ENCODE results near the gene ROR1.

Gene ROR1

DNA sequence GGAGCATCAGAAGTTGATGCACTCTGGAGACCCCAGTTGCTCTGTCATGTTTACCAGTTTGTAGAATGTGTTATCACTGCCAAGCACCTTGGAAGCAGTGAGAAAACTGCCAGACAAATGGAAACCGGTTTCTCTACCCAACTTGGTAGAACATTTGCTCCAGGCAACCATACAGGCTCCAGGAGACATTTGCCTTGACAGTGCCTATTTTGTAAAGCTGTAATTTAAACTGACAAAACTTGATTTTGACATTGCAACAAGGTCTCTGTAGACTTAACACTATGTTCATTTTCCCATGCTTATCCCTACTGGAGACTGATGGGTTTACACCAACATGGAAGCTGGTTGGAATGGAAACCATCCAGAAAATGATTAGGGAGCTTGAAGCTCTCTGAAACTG lies 97.6 kb downstream of the ROR1 start (continued):
- TF ChIP-seq ZBTB11 (tag by site-specific recombination; conservative IDR thresholded peaks at IDR 0.05; ENCODE audit: low read depth) (no peak), ZSCAN18 (tag by site-specific recombination; IDR thresholded peaks at IDR 0.05) (no peak), ZSCAN16 (tag by site-specific recombination; IDR thresholded peaks at IDR 0.05) (no peak), ZBTB17 (tag by site-specific recombination; IDR thresholded peaks at IDR 0.05) (no peak)

DNA sequence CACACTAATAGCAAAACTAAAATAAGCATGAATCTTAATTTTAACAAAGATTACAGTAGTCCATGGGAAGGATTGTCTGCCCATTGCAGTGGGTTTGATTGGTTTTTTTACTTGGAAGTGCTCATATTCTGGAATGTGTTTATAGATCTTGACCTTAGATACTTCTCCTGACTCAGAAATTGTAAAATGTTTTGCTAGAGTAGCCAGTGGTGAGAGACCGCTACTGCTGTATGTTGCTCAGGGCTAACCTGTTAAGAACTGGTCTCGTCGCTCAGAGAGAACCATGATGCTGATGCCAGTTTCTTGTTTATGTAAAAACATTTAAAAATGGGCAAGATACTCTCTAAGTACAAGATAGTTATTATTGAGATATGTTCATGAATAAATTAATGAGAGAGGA lies 99.9 kb downstream of the ROR1 start:
- H3K4me3 ChIP-seq (ENCODE audit: low read depth, low read length) = no peak overlapping the region
- CTCF ChIA-PET = no interaction called here
- POLR2A ChIA-PET = no interaction called here
- no peak for TF ChIP-seq ZBTB6 (tag by site-specific recombination; IDR thresholded peaks at IDR 0.05)
- TF ChIP-seq ZNF701 (tag by site-specific recombination; IDR thresholded peaks at IDR 0.05) = no peak
- no peak for TF ChIP-seq ZNF157 (tag by site-specific recombination; IDR thresholded peaks at IDR 0.05)
- H3K9me3 ChIP-seq (ENCODE audit: control insufficient read depth, insufficient read depth, low read depth, low read length) = no peaks in the 10 kb centered on the region
- no peak overlapping the region for H3K27ac ChIP-seq (ENCODE audit: extremely low read depth, low read depth, low read length)
- no peaks in the 10 kb centered on the region for H3K36me3 ChIP-seq (ENCODE audit: control insufficient read depth in 2 of 2, insufficient read depth in 1 of 2, low read length in 2 of 2)
- no peaks in the 10 kb centered on the region for H3K4me1 ChIP-seq (ENCODE audit: control insufficient read depth, insufficient read depth, low read length)

DNA sequence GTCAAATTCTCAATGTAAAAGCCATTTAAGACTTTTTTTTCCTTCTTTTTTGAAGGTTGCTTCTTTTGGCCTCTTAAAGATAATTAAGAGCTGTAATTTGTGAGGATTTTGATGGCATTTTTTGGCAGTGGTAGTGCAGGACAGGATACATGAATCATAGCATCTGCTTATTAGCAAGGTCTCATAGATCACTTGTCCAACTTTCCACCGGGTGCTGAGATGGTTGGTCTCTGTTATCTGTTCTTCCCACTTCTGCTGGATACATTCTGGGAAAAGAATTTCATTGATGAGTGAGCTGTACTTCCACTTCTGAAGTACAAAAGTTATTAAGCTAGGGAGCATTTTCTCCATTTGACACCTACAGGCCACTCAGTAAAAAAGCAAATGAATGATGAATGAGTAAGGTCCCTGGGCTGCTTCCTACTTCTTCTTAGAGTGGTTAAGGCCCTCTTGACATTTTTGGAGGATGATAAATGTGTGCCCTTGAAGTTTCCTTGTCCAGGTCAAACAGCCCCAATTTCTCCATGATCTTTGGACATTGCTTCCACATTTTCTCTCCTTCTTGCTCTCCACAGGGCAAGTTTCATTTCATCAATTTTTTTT lies 100.6 kb downstream of the ROR1 start:
- Histone ChIP-seq H3K27ac (ENCODE audit: extremely low read depth, low read depth, low read length) (no peak overlapping the region), H3K4me3 (ENCODE audit: low read depth, low read length) (no peak overlapping the region), H3K36me3 (ENCODE audit: control insufficient read depth in 2 of 2, insufficient read depth in 1 of 2, low read length in 2 of 2) (no peaks in the 10 kb centered on the region), H3K9me3 (ENCODE audit: control insufficient read depth, insufficient read depth, low read depth, low read length) (no peaks in the 10 kb centered on the region), H3K4me1 (ENCODE audit: control insufficient read depth, insufficient read depth, low read length) (no peaks in the 10 kb centered on the region)
- ChIA-PET CTCF (no interaction called here), POLR2A (no interaction called here)
- TF ChIP-seq ZNF214 (tag by site-specific recombination; IDR thresholded peaks at IDR 0.05; ENCODE audit: borderline replicate concordance) (0 out of 2 replicates have a peak, but pooled peaks have one; percentile 40), ZBTB20 (tag by site-specific recombination; IDR thresholded peaks at IDR 0.05) (no peak)

DNA sequence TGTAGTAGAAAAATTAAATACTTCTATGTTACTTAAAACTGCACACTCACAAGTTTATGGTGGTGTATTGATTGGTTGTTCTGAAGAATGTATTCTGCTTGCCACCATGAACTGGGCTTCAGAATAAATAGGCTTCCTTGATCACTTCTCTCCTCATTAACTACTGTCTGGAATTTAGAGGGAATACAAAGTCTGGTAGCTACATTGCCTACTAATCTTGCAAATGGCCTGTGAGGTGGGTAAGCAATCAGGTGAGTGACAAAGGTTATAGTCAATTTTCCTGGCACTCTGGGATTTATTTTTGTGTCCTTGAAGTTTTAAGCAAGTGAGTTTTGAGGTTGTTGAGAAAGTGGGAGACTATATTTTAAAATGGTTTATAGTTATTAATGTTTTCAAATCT lies 101.8 kb downstream of the ROR1 start:
- ChIA-PET POLR2A (no interaction called here), CTCF (interaction anchor here (1.0 to 1.1 kb wide), 2 partner anchors 53 to 184 kb away, joined by 3 to 4 read pairs; no protein-coding TSS in a partner anchor)
- Histone ChIP-seq H3K4me1 (ENCODE audit: control insufficient read depth, insufficient read depth, low read length) (no peaks in the 10 kb centered on the region), H3K36me3 (ENCODE audit: control insufficient read depth in 2 of 2, insufficient read depth in 1 of 2, low read length in 2 of 2) (no peaks in the 10 kb centered on the region), H3K4me3 (ENCODE audit: low read depth, low read length) (no peak overlapping the region), H3K27ac (ENCODE audit: extremely low read depth, low read depth, low read length) (no peak overlapping the region), H3K9me3 (ENCODE audit: control insufficient read depth, insufficient read depth, low read depth, low read length) (no peaks in the 10 kb centered on the region)
- no peak for TF ChIP-seq PBX3 (CRISPR knock-in tag; IDR thresholded peaks at IDR 0.05)
- TF ChIP-seq SCRT2 (tag by site-specific recombination; IDR thresholded peaks at IDR 0.05) = no peak
- no peak for TF ChIP-seq TCF7L2 (IDR thresholded peaks at IDR 0.05; ENCODE audit: borderline replicate concordance, low read depth, low read length)
- TF ChIP-seq ZNF398 (tag by site-specific recombination; IDR thresholded peaks at IDR 0.05) = no peak
- no peak for TF ChIP-seq ZNF548 (tag by site-specific recombination; IDR thresholded peaks at IDR 0.05)
- TF ChIP-seq ZBTB48 (tag by site-specific recombination; IDR thresholded peaks at IDR 0.05) = no peak
- TF ChIP-seq PRDM4 (tag by site-specific recombination; IDR thresholded peaks at IDR 0.05) = no peak

Data from HEK293 (cell line).